NCI-H1092 (cell line): Measurements from ENCODE around the gene KLK2.

ENCODE experiments used
- DNase-seq: peaks from one replicate; lab custom pipeline; 2025; lab: John Stamatoyannopoulos, UW

The KLK2 gene

GRCh38 chr19:50850738-50851137, 22.5 kb upstream of the KLK2 start:
- DNase-seq = no peak

- no peak for DNase-seq
Measured at GRCh38 chr19:50851620-50852019, 21.6 kb upstream of the KLK2 start.

- no peak for DNase-seq
Measured at GRCh38 chr19:50854636-50855410, 18.4 kb upstream of the KLK2 start, which contains the start of gene KLK3. Gene KLK3, plus strand, starts transcription at chr19:50854915. Its CDS starts 41 bp downstream, at chr19:50854956.

- DNase-seq = no peak
Measured at GRCh38 chr19:50857366-50857765, 15.9 kb upstream of the KLK2 start.

GRCh38 chr19:50858886-50859285, 14.4 kb upstream of the KLK2 start:
- no peak for DNase-seq

- no peak for DNase-seq
Measured at GRCh38 chr19:50859849-50860248, 13.4 kb upstream of the KLK2 start.

GRCh38 chr19:50861010-50861409, 12.2 kb upstream of the KLK2 start:
- no peak for DNase-seq

- DNase-seq = no peak
Measured at GRCh38 chr19:50861496-50862286, 11.5 kb upstream of the KLK2 start.

GRCh38 chr19:50869479-50869878, 3.8 kb upstream of the KLK2 start:
- no peak for DNase-seq

- DNase-seq = no peak
Measured at GRCh38 chr19:50870417-50871089, 2.7 kb upstream of the KLK2 start.

GRCh38 chr19:50874211-50874610, 972 bp downstream of the KLK2 start:
- DNase-seq = no peak

- no peak for DNase-seq
Measured at GRCh38 chr19:50875795-50876422, 2.7 kb downstream of the KLK2 start.

GRCh38 chr19:50876456-50876855, 3.2 kb downstream of the KLK2 start:
- no peak for DNase-seq

- no peak for DNase-seq
Measured at GRCh38 chr19:50877338-50877737, 4.1 kb downstream of the KLK2 start.

GRCh38 chr19:50878851-50879250, 5.6 kb downstream of the KLK2 start:
- DNase-seq = no peak

- DNase-seq = no peak
Measured at GRCh38 chr19:50880241-50880640, 7.0 kb downstream of the KLK2 start.

GRCh38 chr19:50882188-50882587, 8.9 kb downstream of the KLK2 start:
- no peak for DNase-seq

- no peak for DNase-seq
Measured at GRCh38 chr19:50889638-50890037, 16.4 kb downstream of the KLK2 start.

- DNase-seq = no peak
Measured at GRCh38 chr19:50890422-50891252, 17.4 kb downstream of the KLK2 start.

- no peak for DNase-seq
Measured at GRCh38 chr19:50891253-50891625, 18.0 kb downstream of the KLK2 start.

- DNase-seq = no peak
Measured at GRCh38 chr19:50893047-50893736, 20.0 kb downstream of the KLK2 start.
